CD14-positive monocyte (primary cell): ENCODE measurements around the gene EEPD1. TPM values are rescaled to one million over a fixed set of nuclear protein-coding genes. Genes with fewer than 3 reads are reported as not detected.

ENCODE experiments used
- DNase-seq, 3 donors: peaks; one replicate each; pipeline ENCODE4 v3.0.0-alpha.2; 2011 to 2022
- H2AFZ ChIP-seq: 2 replicates; pipeline ENCODE4 v1.6.0; 2012; ENCODE audit warnings: mild to moderate bottlenecking, low read depth, low read length, inconsistent platforms; ENCODE audit not compliant: insufficient read depth, poor library complexity, severe bottlenecking
- H3K27ac ChIP-seq, 2 donors: 1 replicate in 1 of 2; 2 replicates in 1 of 2; pipeline ENCODE4 v1.5.1; 2012 to 2013; ENCODE audit warnings: low read length in 2 of 2, control low read depth in 1 of 2, inconsistent platforms in 1 of 2, low read depth in 1 of 2, mild to moderate bottlenecking in 1 of 2
- H3K27me3 ChIP-seq, 2 donors: one replicate each; pipeline versions ENCODE4 v1.6.0 to v1.6.1; 2011 to 2013; ENCODE audit warnings: low read length in 2 of 2; ENCODE audit not compliant: control insufficient read depth in 2 of 2, insufficient read depth in 2 of 2
- H3K36me3 ChIP-seq, 2 donors: replicated peaks in 1 of 2; 1 replicate in 1 of 2; 2 replicates in 1 of 2; pipeline versions ENCODE4 v1.5.1 to v1.6.1; 2012 to 2013; ENCODE audit warnings: low read length in 2 of 2, control low read depth in 1 of 2, inconsistent platforms in 1 of 2, mild to moderate bottlenecking in 1 of 2; ENCODE audit not compliant: insufficient read depth in 2 of 2, control insufficient read depth in 1 of 2
- H3K4me1 ChIP-seq, 2 donors: 1 replicate in 1 of 2; 2 replicates in 1 of 2; pipeline versions ENCODE4 v1.5.1 to v1.6.1; 2012 to 2013; ENCODE audit warnings: low read length in 2 of 2, control low read depth in 1 of 2, inconsistent platforms in 1 of 2, mild to moderate bottlenecking in 1 of 2, moderate library complexity in 1 of 2; ENCODE audit not compliant: insufficient read depth in 2 of 2, control insufficient read depth in 1 of 2
- H3K4me2 ChIP-seq: replicated peaks from 2 replicates; pipeline ENCODE3; 2012; ENCODE audit warnings: low read length, moderate library complexity, mild to moderate bottlenecking; ENCODE audit not compliant: poor library complexity, severe bottlenecking; ENCODE audit errors: extremely low read depth
- H3K4me3 ChIP-seq, 3 experiments: fragments of 200-600 bp in 1 of 3; sonication (generic) in 1 of 3; replicated peaks in 1 of 3; 1 replicate in 2 of 3; 2 replicates in 1 of 3; pipeline ENCODE4 v1.5.1; 2011 to 2013; ENCODE audit warnings: low read length in 3 of 3, mild to moderate bottlenecking in 3 of 3, control low read depth in 2 of 3, low read depth in 2 of 3, inconsistent platforms in 1 of 3, moderate library complexity in 1 of 3
- H3K79me2 ChIP-seq: 2 replicates; pipeline ENCODE4 v1.6.0; 2012; ENCODE audit warnings: mild to moderate bottlenecking, control low read depth, inconsistent platforms, low read length, moderate library complexity; ENCODE audit not compliant: insufficient read depth
- H3K9ac ChIP-seq: 2 replicates; pipeline ENCODE4 v1.6.0; 2017; ENCODE audit warnings: low read length, mild to moderate bottlenecking; ENCODE audit not compliant: insufficient read depth, poor library complexity, severe bottlenecking
- H3K9me3 ChIP-seq, 2 donors: replicated peaks in 1 of 2; 1 replicate in 1 of 2; 2 replicates in 1 of 2; pipeline versions ENCODE4 v1.5.1 to v1.6.1; 2012 to 2013; ENCODE audit warnings: low read length in 2 of 2, control low read depth in 1 of 2; ENCODE audit not compliant: control insufficient read depth in 1 of 2, insufficient read depth in 1 of 2
- H4K20me1 ChIP-seq: 2 replicates; pipeline ENCODE4 v1.6.0; 2012; ENCODE audit warnings: mild to moderate bottlenecking, low read length, control low read depth, moderate library complexity; ENCODE audit not compliant: insufficient read depth
- H3K27ac Mint-ChIP-seq, 7 donors: one replicate each; pipeline ENCODE4 v1.8.0; 2020; ENCODE audit warnings: mild to moderate bottlenecking in 7 of 7, mixed read lengths in 7 of 7, moderate library complexity in 6 of 7, inconsistent platforms in 2 of 7
- H3K27me3 Mint-ChIP-seq, 3 donors: one replicate each; pipeline ENCODE4 v1.8.0; 2021 to 2022; ENCODE audit warnings: low read depth in 3 of 3, mild to moderate bottlenecking in 3 of 3, mixed read lengths in 3 of 3, moderate library complexity in 3 of 3, inconsistent platforms in 1 of 3
- H3K36me3 Mint-ChIP-seq, 2 donors: one replicate each; pipeline ENCODE4 v1.8.0; 2020; ENCODE audit warnings: mixed read lengths in 2 of 2, inconsistent platforms in 1 of 2, mild to moderate bottlenecking in 1 of 2
- H3K4me1 Mint-ChIP-seq: one replicate; pipeline ENCODE4 v1.8.0; 2020; ENCODE audit warnings: mild to moderate bottlenecking, mixed read lengths
- H3K4me3 Mint-ChIP-seq, 2 donors: one replicate each; pipeline ENCODE4 v1.8.0; 2020; ENCODE audit warnings: mild to moderate bottlenecking in 2 of 2, mixed read lengths in 2 of 2, moderate library complexity in 1 of 2
- H3K9me3 Mint-ChIP-seq, 7 donors: one replicate each; pipeline ENCODE4 v1.8.0; 2020 to 2022; ENCODE audit warnings: mixed read lengths in 7 of 7, mild to moderate bottlenecking in 6 of 7, moderate library complexity in 6 of 7, inconsistent platforms in 2 of 7
- WGBS: methylation state at CpG from one replicate; pipeline ENCODE4 v1.1.5; 2013; ENCODE audit warnings: missing lambda C conversion rate; ENCODE audit not compliant: insufficient coverage; 5-methylcytosine and 5-hydroxymethylcytosine counted together
- intact Hi-C, 2 donors: fragments of 100-400 bp; cut with micrococcal nuclease; formaldehyde crosslinking; loops; one replicate each; pipeline versions ENCODE4 v1.15.0 to v1.15.1; 2023
- polyA plus RNA-seq, 3 donors: library from polyadenylated mRNA; depleted of rRNA in 1 of 3; unstranded in 2 of 3; stranded (reverse) in 1 of 3; fragments of 300-500 nt in 2 of 3; fragments of >200 nt in 1 of 3; fragmentation: Illumina TruSeq in 2 of 3; gene quantifications; 1 replicate in 2 of 3; 2 replicates in 1 of 3; pipeline ENCODE4 v1.2.3, GENCODE V29; 2012 to 2021
- TF ChIP-seq, protein P1 (sequence below): fragments of 200-600 bp; IDR thresholded peaks from one replicate; pipeline ENCODE4 v1.8.0; 2022; ENCODE audit warnings: antibody characterized with exemption, mild to moderate bottlenecking

EEPD1 gene
- polyA plus RNA-seq, 3 donors: 8.6 to 14.4 (median 12.6) TPM

- Histone ChIP-seq H3K79me2 (no peaks in the 10 kb centered on the region), H3K27me3 (no peaks in the 10 kb centered on the region), H3K36me3 (no peaks in the 10 kb centered on the region), H3K4me3 (no peak overlapping the region), H4K20me1 (no peaks in the 10 kb centered on the region), H3K27ac (no peak overlapping the region), H2AFZ (no peak overlapping the region), H3K4me1 (peaks cover 44 to 54% of the 10 kb centered on the region in 2 donors), H3K9me3 (no peaks in the 10 kb centered on the region), H3K9ac (no peak overlapping the region), H3K4me2 (no peak overlapping the region)
- intact Hi-C loops: no loop called here
- Mint-ChIP-seq H3K36me3 (peaks cover 10 to 21% of the 10 kb centered on the region in 2 donors), H3K27ac (no peak overlapping the region), H3K4me1 (peaks cover 52% of the 10 kb centered on the region), H3K4me3 (no peak overlapping the region), H3K27me3 (peaks cover 0 to 5% (median 2%) of the 10 kb centered on the region in 3 donors), H3K9me3 (peaks cover 0 to 4% (median 0%) of the 10 kb centered on the region in 7 donors)
- WGBS: 95% methylated on average over 6 of the region's 6 CpGs
- DNase-seq: no peak
- TF ChIP-seq, protein P1, sequence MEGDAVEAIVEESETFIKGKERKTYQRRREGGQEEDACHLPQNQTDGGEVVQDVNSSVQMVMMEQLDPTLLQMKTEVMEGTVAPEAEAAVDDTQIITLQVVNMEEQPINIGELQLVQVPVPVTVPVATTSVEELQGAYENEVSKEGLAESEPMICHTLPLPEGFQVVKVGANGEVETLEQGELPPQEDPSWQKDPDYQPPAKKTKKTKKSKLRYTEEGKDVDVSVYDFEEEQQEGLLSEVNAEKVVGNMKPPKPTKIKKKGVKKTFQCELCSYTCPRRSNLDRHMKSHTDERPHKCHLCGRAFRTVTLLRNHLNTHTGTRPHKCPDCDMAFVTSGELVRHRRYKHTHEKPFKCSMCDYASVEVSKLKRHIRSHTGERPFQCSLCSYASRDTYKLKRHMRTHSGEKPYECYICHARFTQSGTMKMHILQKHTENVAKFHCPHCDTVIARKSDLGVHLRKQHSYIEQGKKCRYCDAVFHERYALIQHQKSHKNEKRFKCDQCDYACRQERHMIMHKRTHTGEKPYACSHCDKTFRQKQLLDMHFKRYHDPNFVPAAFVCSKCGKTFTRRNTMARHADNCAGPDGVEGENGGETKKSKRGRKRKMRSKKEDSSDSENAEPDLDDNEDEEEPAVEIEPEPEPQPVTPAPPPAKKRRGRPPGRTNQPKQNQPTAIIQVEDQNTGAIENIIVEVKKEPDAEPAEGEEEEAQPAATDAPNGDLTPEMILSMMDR: no peak
These were observed 124.1 kb downstream of the EEPD1 start for GRCh38 chr7:36277249-36277542.

DNA sequence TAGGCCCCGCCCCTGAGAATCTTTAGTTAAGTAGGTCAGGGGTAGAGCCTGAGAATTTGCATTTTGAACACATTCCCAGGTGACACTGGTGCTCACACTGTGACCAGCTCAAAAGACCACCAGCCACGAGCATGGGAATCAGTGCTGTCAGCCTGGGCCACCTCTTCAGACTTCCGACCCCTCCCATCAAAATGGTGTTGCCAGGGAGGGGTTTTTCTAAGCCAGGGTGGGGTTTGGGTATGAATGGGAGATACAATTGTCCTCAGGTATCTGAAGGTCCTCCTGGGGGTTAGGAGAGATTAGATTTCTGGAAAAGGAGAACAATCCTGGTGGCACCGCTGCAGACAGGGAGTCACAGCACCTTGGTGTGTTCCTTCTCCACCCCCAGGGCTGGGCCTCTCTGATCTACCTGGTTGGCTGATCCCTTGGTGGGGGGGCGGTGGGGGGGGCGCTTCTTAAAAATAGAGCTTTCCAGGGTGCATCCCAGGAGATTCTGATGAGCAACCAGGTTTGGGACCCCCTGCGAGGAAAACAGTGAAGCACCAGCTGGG, 125.1 kb downstream of the EEPD1 start:
- WGBS: 100% methylated on average over 3 of the region's 7 CpGs

More for the DNA sequence above, 125.1 kb downstream of the EEPD1 start:
- no peak overlapping the region for H3K4me3 Mint-ChIP-seq
- Histone ChIP-seq H3K36me3 (no peaks in the 10 kb centered on the region), H3K9me3 (no peaks in the 10 kb centered on the region), H3K4me2 (no peak overlapping the region), H4K20me1 (no peaks in the 10 kb centered on the region), H3K27ac (no peak overlapping the region), H2AFZ (no peak overlapping the region), H3K9ac (no peak overlapping the region), H3K4me3 (no peak overlapping the region), H3K27me3 (no peaks in the 10 kb centered on the region), H3K79me2 (no peaks in the 10 kb centered on the region), H3K4me1 (peaks cover 44 to 54% of the 10 kb centered on the region in 2 donors)
- H3K9me3 Mint-ChIP-seq: peaks cover 0 to 4% (median 0%) of the 10 kb centered on the region in 7 donors
- peaks cover 52% of the 10 kb centered on the region for H3K4me1 Mint-ChIP-seq
- H3K36me3 Mint-ChIP-seq: peaks cover 15 to 25% of the 10 kb centered on the region in 2 donors
- peaks cover 0 to 5% (median 2%) of the 10 kb centered on the region in 3 donors for H3K27me3 Mint-ChIP-seq
- no peak overlapping the region for H3K27ac Mint-ChIP-seq
- intact Hi-C loops: no loop called here
- TF ChIP-seq, protein P1: no peak
- no peak for DNase-seq
